MM.1S (cell line): ENCODE data around the gene RPL6.

Source experiments
- DNase-seq: peaks from one replicate; pipeline ENCODE4 v3.0.0-alpha.2; 2015
- H2AFZ ChIP-seq: fragments of 300-600 bp; sonication (generic); 2 replicates; pipeline ENCODE4 v1.6.0; 2016; ENCODE audit warnings: antibody characterized with exemption, low read length
- H3F3A ChIP-seq: fragments of 300-600 bp; sonication (generic); 2 replicates; pipeline ENCODE4 v1.6.1; 2016; ENCODE audit warnings: mild to moderate bottlenecking, antibody characterized with exemption, low read length, moderate library complexity, mixed read lengths; ENCODE audit not compliant: insufficient read depth
- H3K27ac ChIP-seq: fragments of 300-600 bp; sonication (generic); 2 replicates; pipeline ENCODE4 v1.5.1; 2016; ENCODE audit warnings: mild to moderate bottlenecking, low read length
- H3K27me3 ChIP-seq: fragments of 300-600 bp; sonication (generic); replicated peaks from 2 replicates; pipeline ENCODE4 v1.6.0; 2016; ENCODE audit warnings: low read length; ENCODE audit not compliant: insufficient read depth
- H3K36me3 ChIP-seq: fragments of 300-600 bp; sonication (generic); replicated peaks from 2 replicates; pipeline ENCODE4 v1.6.1; 2016; ENCODE audit warnings: mild to moderate bottlenecking, low read length, mixed read lengths; ENCODE audit not compliant: insufficient read depth
- H3K4me1 ChIP-seq: fragments of 300-600 bp; sonication (generic); 2 replicates; pipeline ENCODE4 v1.6.1; 2016; ENCODE audit warnings: low read length, mixed read lengths
- H3K4me2 ChIP-seq: fragments of 300-600 bp; sonication (generic); 2 replicates; pipeline ENCODE4 v1.6.0; 2016; ENCODE audit warnings: low read depth, low read length
- H3K4me3 ChIP-seq: fragments of 300-600 bp; sonication (generic); 2 replicates; pipeline ENCODE4 v1.5.1; 2016; ENCODE audit warnings: low read length, mixed read lengths
- H3K79me2 ChIP-seq: fragments of 300-600 bp; sonication (generic); 2 replicates; pipeline ENCODE4 v1.6.1; 2016; ENCODE audit warnings: mixed run types, low read length, mixed read lengths
- H3K9ac ChIP-seq: fragments of 300-600 bp; sonication (generic); 2 replicates; pipeline ENCODE4 v1.6.1; 2016; ENCODE audit warnings: low read length, mixed read lengths
- H3K9me2 ChIP-seq: fragments of 300-600 bp; sonication (generic); replicated peaks from 2 replicates; pipeline ENCODE4 v1.6.1; 2016; ENCODE audit warnings: mild to moderate bottlenecking, low read length, mixed read lengths; ENCODE audit not compliant: insufficient read depth
- H3K9me3 ChIP-seq: fragments of 300-600 bp; sonication (generic); replicated peaks from 2 replicates; pipeline ENCODE4 v1.6.1; 2016; ENCODE audit warnings: mild to moderate bottlenecking, low read length, mixed read lengths; ENCODE audit not compliant: insufficient read depth
- H4K20me1 ChIP-seq: fragments of 300-600 bp; sonication (generic); 2 replicates; pipeline ENCODE4 v1.6.1; 2016; ENCODE audit warnings: mild to moderate bottlenecking, low read length, moderate library complexity, mixed read lengths; ENCODE audit not compliant: insufficient read depth
- CTCF ChIP-seq: fragments of 300-600 bp; sonication (generic); IDR thresholded peaks from 2 replicates; pipeline ENCODE4 v1.5.1; 2016; ENCODE audit warnings: antibody characterized with exemption, low read length, mixed read lengths
- EZH2 ChIP-seq: fragments of 300-600 bp; sonication (generic); optimal IDR thresholded peaks from 2 replicates; pipeline ENCODE3; 2017; ENCODE audit warnings: low read depth, mild to moderate bottlenecking, antibody characterized with exemption, low read length, mixed read lengths
- EZH2phosphoT487 ChIP-seq: fragments of 300-600 bp; sonication (generic); IDR thresholded peaks from 2 replicates; pipeline ENCODE4 v1.6.1; 2018; ENCODE audit warnings: antibody characterized with exemption, low read length

The RPL6 gene

GRCh38 chr12:112382866-112383265 lies 26.5 kb downstream of the RPL6 start:
- no peaks in the 10 kb centered on the region for H3K27me3 ChIP-seq
- no peaks in the 10 kb centered on the region for H3K4me1 ChIP-seq
- peak overlapping the region; percentile 87 for H2AFZ ChIP-seq
- H3K27ac ChIP-seq = no peak overlapping the region
- no peaks in the 10 kb centered on the region for H3F3A ChIP-seq
- H3K9me2 ChIP-seq = no peaks in the 10 kb centered on the region
- DNase-seq = no peak
- no peaks in the 10 kb centered on the region for H4K20me1 ChIP-seq
- TF ChIP-seq EZH2phosphoT487 (no peak), CTCF (no peak), EZH2 (no peak)
- H3K79me2 ChIP-seq = peaks cover 32% of the 10 kb centered on the region
- peak overlapping the region; percentile 81 for H3K4me2 ChIP-seq
- H3K9me3 ChIP-seq = no peaks in the 10 kb centered on the region
- no peaks in the 10 kb centered on the region for H3K36me3 ChIP-seq
- H3K4me3 ChIP-seq = peak overlapping the region; percentile 72; the same call in 1 of the 2 replicates
- no peak overlapping the region; the same call in 1 of the 2 replicates for H3K9ac ChIP-seq

GRCh38 chr12:112381883-112382796 lies 27.3 kb downstream of the RPL6 start, which contains the start of gene HECTD4:
Gene HECTD4, minus strand, starts transcription at chr12:112382431. Its CDS starts 303 bp downstream, at chr12:112382128.
- Histone ChIP-seq H3K9ac (peak within 1 kb of the TSS; percentile 59; the same call in 1 of the 2 replicates), H3F3A (no peaks in the 10 kb centered on the region), H3K4me1 (no peaks in the 10 kb centered on the region), H3K27ac (peak within 1 kb of the TSS; percentile 55; the same call in 1 of the 2 replicates), H4K20me1 (no peaks in the 10 kb centered on the region), H3K27me3 (no peaks in the 10 kb centered on the region), H2AFZ (peak within 1 kb of the TSS; percentile 87), H3K36me3 (no peaks in the 10 kb centered on the region), H3K79me2 (peaks cover 39% of the 10 kb centered on the region), H3K9me2 (no peaks in the 10 kb centered on the region), H3K4me3 (peak within 1 kb of the TSS; percentile 72), H3K9me3 (no peaks in the 10 kb centered on the region), H3K4me2 (peak within 1 kb of the TSS; percentile 82)
- peak; percentile 84 for DNase-seq
- TF ChIP-seq EZH2phosphoT487 (no peak), CTCF (no peak), EZH2 (no peak)

- peak overlapping the region; percentile 82 for H3K4me2 ChIP-seq
- peak overlapping the region; percentile 69 for H3K4me3 ChIP-seq
- H3K9ac ChIP-seq = peak overlapping the region; percentile 53; the same call in 1 of the 2 replicates
- no peaks in the 10 kb centered on the region for H3K36me3 ChIP-seq
- no peaks in the 10 kb centered on the region for H4K20me1 ChIP-seq
- no peak for TF ChIP-seq EZH2
- no peak for TF ChIP-seq EZH2phosphoT487
- TF ChIP-seq CTCF = no peak
- H3K4me1 ChIP-seq = no peaks in the 10 kb centered on the region
- H3K79me2 ChIP-seq = peaks cover 46% of the 10 kb centered on the region
- no peaks in the 10 kb centered on the region for H3K9me3 ChIP-seq
- peak; percentile 69 for DNase-seq
- no peaks in the 10 kb centered on the region for H3K27me3 ChIP-seq
- H2AFZ ChIP-seq = 0 out of 2 replicates have a peak overlapping the region, but pooled peaks have one; percentile 31
- H3K27ac ChIP-seq = peak overlapping the region; percentile 55; the same call in 1 of the 2 replicates
- no peaks in the 10 kb centered on the region for H3F3A ChIP-seq
- H3K9me2 ChIP-seq = no peaks in the 10 kb centered on the region
These were observed 28.0 kb downstream of the RPL6 start for GRCh38 chr12:112381406-112381882.
